ENCODE measurements around the gene FHL1.

Gene FHL1

GRCh38 chrX:136147315-136147901 is at the start of gene FHL1:
TSS of gene FHL1 (plus strand) at chrX:136147533.
- Histone ChIP-seq H3K9ac (ENCODE audit: low read depth, low read length) (peak within 1 kb of the TSS; percentile 61), H3K9me3 (ENCODE audit: insufficient read depth, low read length, severe bottlenecking) (no peaks in the 10 kb centered on the region), H3K27me3 (ENCODE audit: insufficient read depth, low read length, poor library complexity) (no peaks in the 10 kb centered on the region), H3K4me1 (ENCODE audit: insufficient read depth, low read length) (peaks cover 25% of the 10 kb centered on the region), H3K36me3 (ENCODE audit: insufficient read depth, low read length) (no peaks in the 10 kb centered on the region), H3K27ac (ENCODE audit: low read length) (peak within 1 kb of the TSS; percentile 36; the same call in 1 of the 2 replicates), H4K20me1 (ENCODE audit: insufficient read depth, low read length) (no peaks in the 10 kb centered on the region), H2AFZ (ENCODE audit: low read depth, low read length) (peak within 1 kb of the TSS; percentile 80), H3K4me3 (ENCODE audit: low read depth in 1 of 2, low read length in 2 of 2) (peak within 1 kb of the TSS; percentile 29 to 69; a peak in 3 of 4 replicates), H3K4me2 (ENCODE audit: insufficient read depth, low read length) (peak within 1 kb of the TSS; percentile 95), H3K79me2 (ENCODE audit: insufficient read depth, low read length) (no peaks in the 10 kb centered on the region)
- TF ChIP-seq, protein P1, sequence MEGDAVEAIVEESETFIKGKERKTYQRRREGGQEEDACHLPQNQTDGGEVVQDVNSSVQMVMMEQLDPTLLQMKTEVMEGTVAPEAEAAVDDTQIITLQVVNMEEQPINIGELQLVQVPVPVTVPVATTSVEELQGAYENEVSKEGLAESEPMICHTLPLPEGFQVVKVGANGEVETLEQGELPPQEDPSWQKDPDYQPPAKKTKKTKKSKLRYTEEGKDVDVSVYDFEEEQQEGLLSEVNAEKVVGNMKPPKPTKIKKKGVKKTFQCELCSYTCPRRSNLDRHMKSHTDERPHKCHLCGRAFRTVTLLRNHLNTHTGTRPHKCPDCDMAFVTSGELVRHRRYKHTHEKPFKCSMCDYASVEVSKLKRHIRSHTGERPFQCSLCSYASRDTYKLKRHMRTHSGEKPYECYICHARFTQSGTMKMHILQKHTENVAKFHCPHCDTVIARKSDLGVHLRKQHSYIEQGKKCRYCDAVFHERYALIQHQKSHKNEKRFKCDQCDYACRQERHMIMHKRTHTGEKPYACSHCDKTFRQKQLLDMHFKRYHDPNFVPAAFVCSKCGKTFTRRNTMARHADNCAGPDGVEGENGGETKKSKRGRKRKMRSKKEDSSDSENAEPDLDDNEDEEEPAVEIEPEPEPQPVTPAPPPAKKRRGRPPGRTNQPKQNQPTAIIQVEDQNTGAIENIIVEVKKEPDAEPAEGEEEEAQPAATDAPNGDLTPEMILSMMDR (IDR thresholded peaks at IDR 0.05; ENCODE audit: borderline replicate concordance, extremely low read depth, low read length, poor library complexity, severe bottlenecking), result no peak
- no peak for TF ChIP-seq EZH2 (IDR thresholded peaks at IDR 0.05; ENCODE audit: borderline replicate concordance, low read depth, low read length, severe bottlenecking)
- peak; percentile 63 for DNase-seq
- ATAC-seq (ENCODE audit: insufficient read depth, low read depth), result peak; percentile 73

- Histone ChIP-seq H3K4me3 (ENCODE audit: low read depth in 1 of 2, low read length in 2 of 2) (no peak overlapping the region), H3K79me2 (ENCODE audit: insufficient read depth, low read length) (no peaks in the 10 kb centered on the region), H3K27ac (ENCODE audit: low read length) (no peak overlapping the region), H2AFZ (ENCODE audit: low read depth, low read length) (no peak overlapping the region), H3K4me1 (ENCODE audit: insufficient read depth, low read length) (no peaks in the 10 kb centered on the region), H3K4me2 (ENCODE audit: insufficient read depth, low read length) (no peak overlapping the region), H4K20me1 (ENCODE audit: insufficient read depth, low read length) (no peaks in the 10 kb centered on the region), H3K27me3 (ENCODE audit: insufficient read depth, low read length, poor library complexity) (no peaks in the 10 kb centered on the region), H3K9me3 (ENCODE audit: insufficient read depth, low read length, severe bottlenecking) (no peaks in the 10 kb centered on the region), H3K36me3 (ENCODE audit: insufficient read depth, low read length) (no peaks in the 10 kb centered on the region), H3K9ac (ENCODE audit: low read depth, low read length) (no peak overlapping the region)
- ATAC-seq (ENCODE audit: insufficient read depth, low read depth), result no peak
- no peak for DNase-seq
- TF ChIP-seq, protein P1 (IDR thresholded peaks at IDR 0.05; ENCODE audit: borderline replicate concordance, extremely low read depth, low read length, poor library complexity, severe bottlenecking), result no peak
- no peak for TF ChIP-seq EZH2 (IDR thresholded peaks at IDR 0.05; ENCODE audit: borderline replicate concordance, low read depth, low read length, severe bottlenecking)
These were observed 49.2 kb upstream of the FHL1 start for GRCh38 chrX:136097871-136098805.

- H3K9ac ChIP-seq (ENCODE audit: low read depth, low read length), result no peak overlapping the region
- H3K27me3 ChIP-seq (ENCODE audit: insufficient read depth, low read length, poor library complexity), result no peaks in the 10 kb centered on the region
- ATAC-seq (ENCODE audit: insufficient read depth, low read depth) (no peak), DNase-seq (no peak)
- H3K36me3 ChIP-seq (ENCODE audit: insufficient read depth, low read length), result no peaks in the 10 kb centered on the region
- no peak overlapping the region for H3K27ac ChIP-seq (ENCODE audit: low read length)
- H3K9me3 ChIP-seq (ENCODE audit: insufficient read depth, low read length, severe bottlenecking), result no peaks in the 10 kb centered on the region
- no peaks in the 10 kb centered on the region for H3K4me1 ChIP-seq (ENCODE audit: insufficient read depth, low read length)
- H2AFZ ChIP-seq (ENCODE audit: low read depth, low read length), result no peak overlapping the region
- H3K4me3 ChIP-seq (ENCODE audit: low read depth in 1 of 2, low read length in 2 of 2), result no peak overlapping the region
- no peak overlapping the region for H3K4me2 ChIP-seq (ENCODE audit: insufficient read depth, low read length)
- H3K79me2 ChIP-seq (ENCODE audit: insufficient read depth, low read length), result no peaks in the 10 kb centered on the region
- no peak for TF ChIP-seq EZH2 (IDR thresholded peaks at IDR 0.05; ENCODE audit: borderline replicate concordance, low read depth, low read length, severe bottlenecking)
- TF ChIP-seq, protein P1 (IDR thresholded peaks at IDR 0.05; ENCODE audit: borderline replicate concordance, extremely low read depth, low read length, poor library complexity, severe bottlenecking), result no peak
- H4K20me1 ChIP-seq (ENCODE audit: insufficient read depth, low read length), result no peaks in the 10 kb centered on the region
These were observed 42.4 kb upstream of the FHL1 start for GRCh38 chrX:136104936-136105335.
